Activated CD4-positive, alpha-beta T cell treated with anti-CD3 and anti-CD28 coated beads for 36 hours (primary cell): ENCODE data around the gene OR2A1. TPM values are rescaled to one million over a fixed set of nuclear protein-coding genes. Genes with fewer than 3 reads are reported as not detected.
"Not testable (repeated sequence)": the region's sequence is repeated elsewhere in the genome, so short reads cannot be mapped to it uniquely, and the experiment has no call there.

Experiments
- ATAC-seq: fragments of 200-7000 bp; cut with Tn5 transposase; one replicate; pipeline ENCODE4 v1.10.0; 2021; ENCODE audit warnings: mild to moderate bottlenecking, moderate library complexity
- CTCF ChIA-PET: fragments of 350-600 bp; sonication (Branson Sonifier 250); formaldehyde crosslinking; loops from one replicate; lab custom pipeline; 2021; ENCODE audit warnings: antibody characterized with exemption; lab: Charles Lee
- POLR2A ChIA-PET: fragments of 350-600 bp; sonication (Branson Sonifier 250); formaldehyde crosslinking; loops from one replicate; lab custom pipeline; 2021; ENCODE audit warnings: antibody characterized with exemption, inconsistent platforms; lab: Charles Lee
- DNase-seq: peaks from one replicate; pipeline ENCODE4 v3.0.0-alpha.2; 2020
- H3K27ac Mint-ChIP-seq: one replicate; pipeline ENCODE4 v1.8.0; 2021; ENCODE audit warnings: mixed read lengths
- H3K27me3 Mint-ChIP-seq: one replicate; pipeline ENCODE4 v1.8.0; 2021; ENCODE audit warnings: mixed read lengths
- H3K36me3 Mint-ChIP-seq: one replicate; pipeline ENCODE4 v1.8.0; 2021; ENCODE audit warnings: low read depth, mixed read lengths
- H3K4me1 Mint-ChIP-seq: one replicate; pipeline ENCODE4 v1.8.0; 2021; ENCODE audit warnings: mixed read lengths
- H3K4me3 Mint-ChIP-seq: one replicate; pipeline ENCODE4 v1.8.0; 2021; ENCODE audit warnings: mild to moderate bottlenecking, moderate library complexity, mixed read lengths
- H3K9me3 Mint-ChIP-seq: one replicate; pipeline ENCODE4 v1.8.0; 2021; ENCODE audit warnings: low read depth, mixed read lengths
- intact Hi-C, 2 experiments: fragments of 100-400 bp; cut with DNase I in 1 of 2; cut with micrococcal nuclease in 1 of 2; formaldehyde crosslinking; loops; one replicate each; pipeline versions ENCODE4 v1.14.2 to v1.15.1; 2022 to 2024; cut with DNase I, micrococcal nuclease
- total RNA-seq, 2 experiments: library from RNA; stranded (reverse); gene quantifications; one replicate each; pipeline ENCODE4 v1.2.3, GENCODE V29; 2021

The OR2A1 gene
- total RNA-seq, 2 experiments from 2014 or later, result not detected

GRCh38 chr7:144293794-144294499 lies 18.3 kb upstream of the OR2A1 start:
- H3K27ac Mint-ChIP-seq, CTCF ChIA-PET, DNase-seq, H3K4me3 Mint-ChIP-seq, H3K4me1 Mint-ChIP-seq, intact Hi-C loops, H3K36me3 Mint-ChIP-seq, POLR2A ChIA-PET, H3K9me3 Mint-ChIP-seq, H3K27me3 Mint-ChIP-seq: not testable (repeated sequence)
- ATAC-seq, result peak; percentile 82

- DNase-seq, H3K4me3 Mint-ChIP-seq, H3K36me3 Mint-ChIP-seq, H3K4me1 Mint-ChIP-seq, H3K9me3 Mint-ChIP-seq, CTCF ChIA-PET, H3K27ac Mint-ChIP-seq, H3K27me3 Mint-ChIP-seq, intact Hi-C loops, POLR2A ChIA-PET, ATAC-seq: not testable (repeated sequence)
Measured at GRCh38 chr7:144302578-144303303, 9.5 kb upstream of the OR2A1 start.

GRCh38 chr7:144303607-144304006 lies 8.6 kb upstream of the OR2A1 start:
- H3K4me3 Mint-ChIP-seq, POLR2A ChIA-PET, ATAC-seq, H3K4me1 Mint-ChIP-seq, H3K36me3 Mint-ChIP-seq, CTCF ChIA-PET, intact Hi-C loops, DNase-seq, H3K27me3 Mint-ChIP-seq, H3K27ac Mint-ChIP-seq, H3K9me3 Mint-ChIP-seq: not testable (repeated sequence)

GRCh38 chr7:144305156-144305555 lies 7.1 kb upstream of the OR2A1 start:
- H3K27me3 Mint-ChIP-seq, H3K36me3 Mint-ChIP-seq, intact Hi-C loops, H3K4me1 Mint-ChIP-seq, DNase-seq, POLR2A ChIA-PET, H3K27ac Mint-ChIP-seq, ATAC-seq, H3K9me3 Mint-ChIP-seq, CTCF ChIA-PET, H3K4me3 Mint-ChIP-seq: not testable (repeated sequence)

- H3K4me3 Mint-ChIP-seq, H3K4me1 Mint-ChIP-seq, CTCF ChIA-PET, DNase-seq, ATAC-seq, intact Hi-C loops, H3K27me3 Mint-ChIP-seq, POLR2A ChIA-PET, H3K36me3 Mint-ChIP-seq, H3K27ac Mint-ChIP-seq, H3K9me3 Mint-ChIP-seq: not testable (repeated sequence)
Measured at GRCh38 chr7:144309702-144310101, 2.5 kb upstream of the OR2A1 start.

- H3K36me3 Mint-ChIP-seq, intact Hi-C loops, ATAC-seq, POLR2A ChIA-PET, H3K4me1 Mint-ChIP-seq, H3K27me3 Mint-ChIP-seq, DNase-seq, CTCF ChIA-PET, H3K27ac Mint-ChIP-seq, H3K9me3 Mint-ChIP-seq, H3K4me3 Mint-ChIP-seq: not testable (repeated sequence)
Measured at GRCh38 chr7:144311218-144311617, 1.0 kb upstream of the OR2A1 start.

GRCh38 chr7:144317537-144317936 lies 5.3 kb downstream of the OR2A1 start:
- H3K4me1 Mint-ChIP-seq, H3K9me3 Mint-ChIP-seq, H3K27ac Mint-ChIP-seq, POLR2A ChIA-PET, CTCF ChIA-PET, H3K27me3 Mint-ChIP-seq, H3K36me3 Mint-ChIP-seq, intact Hi-C loops, DNase-seq, ATAC-seq, H3K4me3 Mint-ChIP-seq: not testable (repeated sequence)

GRCh38 chr7:144319547-144319946 lies 7.3 kb downstream of the OR2A1 start:
- H3K27ac Mint-ChIP-seq, H3K4me1 Mint-ChIP-seq, H3K4me3 Mint-ChIP-seq, intact Hi-C loops, CTCF ChIA-PET, POLR2A ChIA-PET, ATAC-seq, H3K36me3 Mint-ChIP-seq, DNase-seq, H3K9me3 Mint-ChIP-seq, H3K27me3 Mint-ChIP-seq: not testable (repeated sequence)

GRCh38 chr7:144321677-144322206 lies 9.5 kb downstream of the OR2A1 start:
- H3K27me3 Mint-ChIP-seq, ATAC-seq, H3K36me3 Mint-ChIP-seq, H3K4me3 Mint-ChIP-seq, POLR2A ChIA-PET, H3K4me1 Mint-ChIP-seq, intact Hi-C loops, DNase-seq, CTCF ChIA-PET, H3K27ac Mint-ChIP-seq, H3K9me3 Mint-ChIP-seq: not testable (repeated sequence)

- H3K4me1 Mint-ChIP-seq, H3K9me3 Mint-ChIP-seq, H3K4me3 Mint-ChIP-seq, POLR2A ChIA-PET, H3K36me3 Mint-ChIP-seq, ATAC-seq, intact Hi-C loops, H3K27ac Mint-ChIP-seq, CTCF ChIA-PET, DNase-seq, H3K27me3 Mint-ChIP-seq: not testable (repeated sequence)
Measured at GRCh38 chr7:144323359-144323758, 11.1 kb downstream of the OR2A1 start.

- H3K4me3 Mint-ChIP-seq, intact Hi-C loops, CTCF ChIA-PET, H3K27me3 Mint-ChIP-seq, H3K9me3 Mint-ChIP-seq, DNase-seq, H3K36me3 Mint-ChIP-seq, H3K4me1 Mint-ChIP-seq, H3K27ac Mint-ChIP-seq, ATAC-seq, POLR2A ChIA-PET: not testable (repeated sequence)
Measured at GRCh38 chr7:144325868-144326267, 13.6 kb downstream of the OR2A1 start.

- intact Hi-C loops, result loop anchor here in 1 of 2 experiments (10.0 kb wide), 1 partner anchor 65 kb away; no protein-coding TSS in a partner anchor
- POLR2A ChIA-PET, H3K27me3 Mint-ChIP-seq, DNase-seq, CTCF ChIA-PET, H3K4me3 Mint-ChIP-seq, H3K36me3 Mint-ChIP-seq, H3K27ac Mint-ChIP-seq, H3K9me3 Mint-ChIP-seq, H3K4me1 Mint-ChIP-seq, ATAC-seq: not testable (repeated sequence)
Measured at GRCh38 chr7:144330044-144330443, 17.8 kb downstream of the OR2A1 start.
